Transverse colon (tissue), 3 donors: Measurements from ENCODE around the gene FAM161B.

Experiments used
- CTCF ChIP-seq, 5 experiments: fragments of 200-600 bp in 3 of 5; fragments of 450-650 bp in 2 of 5; sonication (generic) in 3 of 5; IDR thresholded peaks; 1 replicate in 2 of 5; 2 replicates in 3 of 5; pipeline ENCODE4 v1.5.1; 2016 to 2017; ENCODE audit warnings: antibody characterized with exemption in 5 of 5, inconsistent platforms in 3 of 5, mild to moderate bottlenecking in 2 of 5, moderate library complexity in 1 of 5
- POLR2A ChIP-seq: fragments of 450-650 bp; IDR thresholded peaks from one replicate; pipeline ENCODE4 v1.6.1; 2016; ENCODE audit warnings: antibody characterized with exemption, mild to moderate bottlenecking, moderate library complexity

GRCh38 chr14:73976125-73976524 is 26.2 kb upstream of the FAM161B start:
- TF ChIP-seq CTCF (IDR thresholded peaks at IDR 0.05) (no peak), POLR2A (no peak)
